GM21390 (cell line): ENCODE measurements around the gene MAP4K1.

Experiments
- ATAC-seq: cut with Tn5 transposase; IDR thresholded peaks from one replicate; pipeline ENCODE4 v1.9.1; 2021; ENCODE audit not compliant: unreplicated experiment

MAP4K1 gene

DNA sequence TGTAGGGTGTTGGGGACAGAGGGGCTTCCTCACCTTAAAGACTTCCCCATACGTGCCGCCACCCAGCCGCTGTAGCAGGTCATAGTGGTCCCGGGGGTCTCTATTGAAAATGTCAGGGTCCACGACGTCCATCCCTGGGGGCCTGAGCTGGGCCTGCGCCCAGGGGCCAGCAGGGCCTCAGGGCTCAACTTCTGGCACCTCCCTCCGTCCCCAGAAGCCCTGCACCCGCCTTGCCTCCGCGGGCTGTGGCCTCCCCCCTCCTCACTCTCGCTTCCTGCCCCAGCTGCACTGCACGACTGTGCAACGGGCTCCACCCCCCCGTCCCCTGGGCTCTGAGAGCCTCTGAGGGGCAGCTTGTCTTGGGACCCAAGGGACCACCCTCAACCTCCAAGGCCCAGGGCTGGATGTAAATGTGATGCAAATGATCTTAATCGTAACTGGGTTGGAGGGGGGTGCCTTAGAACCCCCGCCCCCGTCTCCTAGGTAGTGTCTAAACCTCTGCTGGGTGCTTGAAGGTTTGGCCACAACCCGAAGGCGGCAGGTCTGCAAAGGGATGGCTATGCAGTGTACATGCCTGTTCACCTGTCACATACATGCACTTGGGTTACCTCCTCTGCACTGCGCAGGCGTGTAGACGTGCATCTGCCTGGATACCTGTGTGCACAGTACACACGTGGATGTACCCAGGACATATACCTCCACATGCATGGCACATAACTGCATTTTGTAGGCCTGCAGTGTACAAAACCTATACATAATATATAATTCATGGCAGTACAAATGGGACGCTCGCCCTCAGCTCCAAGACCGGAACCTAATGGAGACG lies at the start of gene MAP4K1:
Gene MAP4K1, minus strand, starts transcription at position 190 of the 826 bp plus-strand sequence. Its CDS starts 58 bp downstream, at position 132.
- peak; percentile 61 for ATAC-seq

DNA sequence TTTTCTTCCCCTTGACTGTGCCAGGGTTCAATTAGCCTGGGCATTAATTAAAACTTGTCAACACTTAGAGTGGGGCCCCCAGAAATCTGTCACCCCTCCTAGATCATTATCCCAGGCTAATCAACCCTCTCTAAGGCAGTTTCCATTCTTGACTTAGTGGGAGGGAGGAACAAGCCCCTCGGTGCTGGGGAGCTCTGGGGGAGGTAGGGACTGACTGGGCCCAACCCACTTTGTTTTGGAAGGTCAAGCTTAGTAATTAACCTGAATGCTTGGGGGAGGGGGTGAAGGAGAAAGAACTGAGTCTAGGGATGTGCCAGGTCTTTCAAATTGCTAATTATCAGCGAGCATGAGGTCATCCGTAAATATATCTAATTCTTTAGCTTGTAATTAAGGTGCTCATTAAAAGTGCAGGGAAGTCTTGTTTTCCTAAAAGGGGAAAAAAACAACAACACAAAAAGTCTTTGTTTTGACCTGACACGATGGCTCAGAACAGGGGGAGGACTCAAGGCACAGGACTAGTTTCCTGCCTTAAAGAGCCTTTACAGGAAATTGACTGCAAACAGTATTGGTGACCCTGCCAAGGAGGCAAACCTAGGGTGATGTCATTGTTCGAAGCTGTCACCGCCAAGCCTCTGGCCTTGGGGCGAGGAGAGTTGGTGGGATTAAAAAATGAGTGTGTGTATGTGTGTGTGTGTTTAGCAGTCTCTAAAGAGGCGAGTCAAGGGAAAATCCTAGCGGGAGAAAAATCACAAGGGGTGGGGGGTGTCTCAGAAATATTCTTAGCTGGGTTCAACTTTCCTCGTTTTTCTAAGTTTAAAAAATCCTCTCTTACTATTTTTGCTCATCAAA lies 49.1 kb upstream of the MAP4K1 start:
- ATAC-seq = no peak

- ATAC-seq = no peak
Measured at GRCh38 chr19:38665950-38666662, 48.4 kb upstream of the MAP4K1 start.

DNA sequence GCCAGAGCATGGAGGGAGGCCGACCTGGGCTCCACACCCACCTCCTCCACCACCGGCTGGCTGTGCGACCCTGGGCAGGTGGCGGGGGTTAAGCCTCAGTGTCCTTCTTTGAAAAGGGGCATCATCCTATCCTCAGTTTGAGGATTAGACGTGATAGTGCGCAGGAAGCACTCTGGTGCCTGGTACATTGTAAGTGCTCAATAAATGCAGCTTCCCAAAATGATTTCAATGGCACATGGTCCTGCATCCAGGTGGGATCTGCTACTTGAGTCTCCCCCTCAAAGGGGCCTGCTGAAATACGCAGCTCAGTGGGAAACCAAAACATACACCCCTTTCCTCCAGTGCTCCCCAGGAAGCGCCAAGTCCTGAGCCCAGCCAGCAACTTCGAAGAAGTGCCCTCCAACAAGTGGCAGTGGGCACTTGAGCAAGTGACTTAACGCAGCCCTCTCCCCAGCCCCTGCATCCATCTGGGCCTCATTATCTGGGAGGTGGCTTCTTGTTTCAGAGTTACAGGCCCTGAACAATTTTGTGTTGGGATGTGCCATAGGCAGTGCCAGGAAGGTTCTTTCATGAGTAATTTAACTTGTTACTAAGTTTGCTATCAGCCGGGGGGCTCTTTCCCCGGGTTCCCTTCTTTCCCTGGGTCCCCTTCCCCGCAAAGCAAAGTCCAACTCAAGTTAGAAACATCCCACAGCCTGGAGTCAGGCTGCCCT lies 47.6 kb upstream of the MAP4K1 start:
- ATAC-seq = no peak

GRCh38 chr19:38664503-38665211 lies 46.9 kb upstream of the MAP4K1 start:
- ATAC-seq = no peak

DNA sequence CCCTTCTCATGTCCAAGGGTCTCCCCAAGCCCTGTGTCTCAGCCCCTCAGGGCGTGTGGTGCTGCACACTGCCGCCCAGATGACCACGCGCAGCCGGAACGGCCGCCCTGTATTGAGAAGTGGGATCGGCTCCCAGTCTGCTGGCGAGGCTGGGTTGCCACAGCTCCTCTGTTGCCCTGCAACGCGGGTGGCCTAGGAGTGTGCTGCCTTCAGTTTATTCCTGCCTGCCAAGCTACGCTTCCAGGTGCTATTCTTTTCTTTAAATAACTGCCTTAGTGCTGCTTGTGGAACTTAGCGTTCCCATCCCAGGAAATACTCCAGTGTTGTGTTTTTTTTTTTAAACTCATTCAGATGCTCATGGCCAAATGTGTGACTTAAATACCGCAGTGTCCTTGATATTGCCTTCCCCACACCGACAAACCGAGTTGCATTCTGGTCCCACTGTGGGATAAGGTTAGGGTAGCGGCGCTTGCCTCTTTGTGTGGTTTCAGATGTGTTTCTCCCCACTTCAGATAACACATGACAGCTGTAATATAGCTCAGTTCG lies 46.3 kb upstream of the MAP4K1 start:
- ATAC-seq = no peak

DNA sequence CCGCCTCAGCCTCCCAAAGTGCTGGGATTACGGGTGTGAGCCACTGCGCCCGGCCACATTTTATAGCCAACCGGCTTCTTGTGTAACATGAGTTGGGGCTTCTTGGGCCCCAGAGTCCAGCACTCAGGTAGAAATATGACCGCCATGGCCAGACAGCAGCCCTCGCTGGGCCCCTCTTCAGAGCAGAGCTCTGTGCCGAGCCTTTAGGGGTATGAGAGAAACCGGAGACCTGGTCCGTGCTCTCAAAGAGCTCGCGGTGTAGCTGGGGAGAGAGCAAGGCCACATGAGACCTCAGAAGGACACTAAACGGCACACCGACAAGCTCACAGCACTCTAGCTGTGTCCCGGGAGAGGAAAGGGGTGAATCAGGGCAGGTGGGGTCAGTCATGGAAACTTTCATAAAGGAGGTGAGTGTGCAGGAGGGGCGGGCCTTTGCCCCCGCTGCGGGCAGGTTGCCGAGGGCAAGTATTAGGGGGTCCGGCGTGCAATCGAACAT lies 45.5 kb upstream of the MAP4K1 start:
- no peak for ATAC-seq

DNA sequence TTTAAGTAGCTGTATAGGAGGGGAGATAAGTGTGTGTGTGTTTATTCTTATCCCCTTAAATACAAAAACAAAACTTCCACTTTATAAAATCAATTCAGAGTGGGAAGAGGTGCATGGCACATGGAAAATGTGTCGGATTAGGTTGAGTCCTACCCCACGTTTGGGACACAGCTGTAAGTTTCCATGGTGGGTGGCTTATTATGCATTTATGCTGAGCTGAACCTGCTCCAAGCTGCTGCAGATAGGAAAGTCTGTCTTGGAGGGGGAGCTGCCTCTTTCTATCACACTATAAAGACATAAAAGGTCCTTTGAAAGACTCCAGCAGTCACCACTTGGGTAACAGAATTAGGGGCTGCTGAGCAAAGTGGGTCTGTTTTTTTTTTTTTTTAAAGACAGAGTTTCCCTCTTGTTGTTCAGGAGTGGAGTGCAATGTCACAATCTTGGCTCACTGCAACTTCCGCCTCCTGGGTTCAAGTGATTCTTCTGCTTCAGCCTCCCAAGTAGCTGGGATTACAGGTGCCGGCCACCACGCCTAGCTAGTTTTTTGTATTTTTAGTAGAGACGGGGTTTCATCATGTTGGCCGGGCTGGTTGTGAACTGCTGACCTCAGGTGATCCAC lies 44.9 kb upstream of the MAP4K1 start:
- no peak for ATAC-seq

DNA sequence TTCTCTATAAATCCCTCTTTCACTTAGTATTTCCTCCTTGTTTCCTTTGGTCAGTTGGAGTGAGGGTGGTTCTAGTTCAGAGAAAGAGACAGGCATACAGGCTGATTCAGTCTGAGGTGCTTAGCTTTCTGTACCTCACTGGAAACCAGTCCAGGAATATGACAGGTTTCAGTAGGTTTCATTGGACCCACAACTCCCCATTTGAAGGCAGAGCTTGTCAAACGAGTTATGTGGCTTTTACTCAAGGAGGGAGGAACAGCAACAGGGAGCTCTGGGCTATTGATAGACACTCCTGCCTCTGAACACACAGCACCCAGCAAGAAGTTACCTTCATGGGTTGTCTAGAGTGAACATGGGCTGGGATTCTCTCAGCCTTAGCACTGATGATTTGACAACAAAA lies 44.2 kb upstream of the MAP4K1 start:
- no peak for ATAC-seq

- no peak for ATAC-seq
Measured at GRCh38 chr19:38661136-38661535, 43.4 kb upstream of the MAP4K1 start.

DNA sequence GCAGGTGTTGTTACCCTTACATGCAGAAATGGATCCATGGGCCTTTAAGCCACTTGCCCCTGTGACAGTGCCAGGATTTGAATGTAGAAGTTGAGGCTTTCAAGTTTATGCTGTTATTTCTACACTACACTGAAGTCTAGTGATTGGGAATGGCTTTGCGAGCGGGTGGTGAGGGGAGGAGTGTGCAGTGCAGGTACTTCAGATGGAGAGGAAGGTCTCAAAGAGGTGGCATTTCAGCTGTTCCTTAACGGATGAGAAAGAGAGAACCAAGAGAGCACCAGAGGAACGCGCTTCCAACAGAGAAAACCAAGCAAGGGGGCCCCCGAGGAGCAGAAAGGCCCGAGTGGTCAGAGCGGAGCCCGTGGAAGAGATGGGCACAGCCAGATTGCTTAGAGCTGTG lies 43.0 kb upstream of the MAP4K1 start:
- no peak for ATAC-seq

DNA sequence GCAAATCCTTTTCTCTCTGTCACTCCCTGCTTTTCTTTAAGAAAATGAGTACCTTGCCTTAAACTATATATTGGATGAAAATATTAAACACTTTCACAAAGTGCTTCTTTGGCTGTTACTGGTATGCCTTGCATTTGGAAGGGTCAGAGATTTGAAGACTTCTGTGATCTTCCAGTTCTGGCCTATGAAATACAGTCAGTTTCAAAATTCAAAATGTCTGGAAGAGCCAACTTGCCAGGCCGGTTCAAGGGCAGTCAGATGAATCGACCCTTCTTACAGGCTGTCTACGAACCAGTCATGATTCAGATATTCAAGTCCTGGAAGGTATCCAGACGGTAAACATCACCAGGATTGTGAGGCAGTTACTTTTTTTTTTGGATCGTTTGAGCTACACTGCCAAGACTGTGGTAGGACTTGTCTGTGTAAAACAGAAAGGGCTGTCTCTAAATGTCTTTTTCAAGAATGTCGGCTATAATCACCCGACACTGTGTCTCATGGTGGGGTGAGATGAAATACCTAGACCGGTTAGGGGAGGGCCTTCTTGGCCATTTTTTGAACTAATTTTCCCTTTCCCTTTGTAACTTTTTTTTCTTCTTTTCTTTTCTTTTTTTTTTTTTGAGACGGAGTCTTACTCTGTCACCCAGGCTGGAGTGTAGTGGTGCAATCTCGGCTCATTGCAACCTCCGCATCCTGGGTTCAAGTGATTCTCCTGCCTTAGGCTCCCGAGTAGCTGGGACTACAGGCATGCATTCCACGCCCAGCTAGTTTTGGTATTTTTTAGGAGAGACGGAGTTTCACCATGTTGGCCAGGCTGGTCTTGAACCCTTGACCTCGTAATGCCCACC lies 40.9 kb upstream of the MAP4K1 start:
- ATAC-seq = no peak

DNA sequence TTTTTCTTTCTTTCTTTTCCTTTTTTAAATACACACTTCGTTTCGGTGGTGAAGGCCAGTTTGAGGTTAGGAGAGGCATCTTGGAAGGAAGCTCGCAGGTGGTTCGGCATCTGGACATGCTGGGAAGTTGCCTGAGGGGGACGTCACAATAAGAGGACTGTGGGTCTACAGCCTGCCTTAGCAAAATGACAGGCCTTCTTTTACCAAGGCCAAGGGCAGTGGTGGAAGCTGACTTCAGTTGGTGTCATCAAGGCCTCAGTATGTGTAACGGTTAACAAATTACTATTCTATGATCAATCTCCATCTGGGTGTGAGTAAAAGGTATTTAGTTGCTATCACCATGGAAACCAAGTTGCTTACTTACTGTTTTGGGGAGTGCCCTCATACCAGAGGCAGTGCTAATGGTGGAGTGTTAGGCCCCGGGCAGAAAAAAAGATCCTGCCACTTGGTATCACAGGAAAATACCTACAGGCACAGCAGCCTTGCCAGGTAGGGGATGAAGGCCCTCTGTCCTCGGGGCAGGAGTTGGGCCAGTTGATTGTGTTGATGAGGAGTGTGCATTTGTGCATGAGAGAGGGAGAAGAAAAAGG lies 40.0 kb upstream of the MAP4K1 start:
- ATAC-seq = no peak

DNA sequence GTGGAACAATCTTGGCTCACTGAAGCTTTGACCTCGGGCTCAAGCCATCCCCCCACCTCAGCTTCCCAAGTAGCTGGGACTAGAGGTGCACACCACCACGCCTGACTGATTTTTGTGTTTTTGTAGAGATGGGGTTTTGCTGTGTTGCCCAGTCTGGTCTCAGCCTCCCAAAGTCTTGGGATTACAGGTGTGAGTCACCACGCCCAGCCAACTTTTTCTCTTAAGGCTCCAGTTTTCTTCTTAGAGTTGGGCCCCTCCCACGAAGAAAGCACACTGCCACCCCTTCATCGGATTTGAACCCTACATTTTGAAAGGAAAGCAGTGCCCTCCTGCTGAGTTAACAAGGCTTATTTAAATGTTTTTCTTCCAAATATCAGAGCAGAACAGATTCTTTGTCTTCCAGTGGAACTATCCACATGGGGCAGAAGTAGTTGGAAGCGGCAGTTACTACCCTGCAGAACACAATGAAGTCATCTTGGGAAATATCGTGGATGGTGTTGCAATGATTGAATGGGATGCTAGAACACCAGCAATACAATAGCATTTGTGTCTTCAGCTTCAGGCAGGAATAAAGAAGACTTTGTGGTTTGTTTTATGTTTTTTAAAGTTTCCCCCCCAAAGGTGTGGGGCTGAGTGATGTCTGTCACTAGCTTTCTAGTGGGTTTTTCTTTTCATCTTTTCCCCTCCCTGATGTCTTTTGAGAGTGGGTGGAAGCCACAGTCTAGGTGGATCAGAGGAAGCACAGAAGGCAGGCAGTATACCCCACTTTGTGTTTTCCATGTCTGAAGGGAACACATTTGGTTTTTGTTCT lies 38.6 kb upstream of the MAP4K1 start:
- ATAC-seq = no peak

DNA sequence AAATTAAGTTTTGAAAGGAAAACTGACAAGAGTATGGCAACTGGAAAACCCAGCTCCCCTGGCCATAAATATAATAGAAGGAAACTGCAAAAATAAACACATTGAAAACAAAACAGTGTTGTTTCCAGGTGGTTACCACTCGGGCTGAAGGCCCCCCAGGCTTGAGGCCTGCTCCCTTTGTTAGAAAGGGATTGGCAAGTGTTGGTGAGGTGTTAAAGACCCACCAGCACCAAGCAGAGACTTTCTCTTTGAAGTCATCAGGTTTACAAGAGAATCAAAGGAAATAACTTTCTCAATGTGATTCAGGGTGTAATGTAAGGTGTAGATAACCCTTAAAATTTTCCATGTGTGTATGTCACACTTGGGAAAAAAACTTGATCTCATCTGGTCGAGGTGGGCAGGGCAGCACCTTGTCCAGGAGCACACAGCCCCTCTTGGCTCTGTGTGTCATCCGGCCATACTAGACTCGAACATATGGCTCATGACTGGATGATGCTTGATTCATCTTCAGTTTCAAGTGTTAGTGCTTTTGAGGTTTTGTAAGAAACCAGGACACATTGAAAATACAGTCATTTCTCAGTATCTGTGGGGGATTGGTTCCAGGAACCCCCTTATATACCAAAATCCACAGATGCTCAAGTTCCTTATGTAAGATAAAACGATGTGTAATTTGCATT lies 37.5 kb upstream of the MAP4K1 start:
- no peak for ATAC-seq

- no peak for ATAC-seq
Measured at GRCh38 chr19:38654628-38655055, 36.9 kb upstream of the MAP4K1 start.
